Liver (tissue), 9 donors: ENCODE data around the gene NOP14. TPM values are rescaled to one million over a fixed set of nuclear protein-coding genes. Genes with fewer than 3 reads are reported as not detected.

ENCODE experiments used
- DNase-seq: peaks from one replicate; pipeline ENCODE4 v3.0.0-alpha.2; 2017; ENCODE audit warnings: low spot score
- H3K27ac ChIP-seq, 2 donors: one replicate each; pipeline ENCODE4 v1.7.0; 2013; ENCODE audit warnings: inconsistent platforms in 2 of 2, low read length in 2 of 2, control low read depth in 1 of 2, low read depth in 1 of 2, mild to moderate bottlenecking in 1 of 2
- H3K27me3 ChIP-seq, 4 donors: one replicate each; pipeline versions ENCODE4 v1.6.1 to v1.7.0; 2013; ENCODE audit warnings: low read length in 3 of 4, inconsistent platforms in 1 of 4, mild to moderate bottlenecking in 1 of 4, moderate library complexity in 1 of 4; ENCODE audit not compliant: control insufficient read depth in 4 of 4, insufficient read depth in 4 of 4
- H3K36me3 ChIP-seq, 4 donors: one replicate each; pipeline versions ENCODE4 v1.6.1 to v1.7.0; 2013; ENCODE audit warnings: low read length in 3 of 4, mild to moderate bottlenecking in 3 of 4, low read depth in 1 of 4, moderate library complexity in 1 of 4; ENCODE audit not compliant: control insufficient read depth in 4 of 4, insufficient read depth in 3 of 4
- H3K4me1 ChIP-seq, 4 donors: one replicate each; pipeline versions ENCODE4 v1.6.1 to v1.7.0; 2013; ENCODE audit warnings: low read length in 3 of 4, mild to moderate bottlenecking in 3 of 4, moderate library complexity in 1 of 4; ENCODE audit not compliant: control insufficient read depth in 4 of 4, insufficient read depth in 4 of 4
- H3K4me3 ChIP-seq, 3 donors: one replicate each; pipeline versions ENCODE4 v1.6.1 to v1.7.0; 2013; ENCODE audit warnings: low read length in 3 of 3, control low read depth in 1 of 3, low read depth in 1 of 3, mild to moderate bottlenecking in 1 of 3
- H3K9ac ChIP-seq, 2 donors: one replicate each; pipeline ENCODE4 v1.7.0; 2013; ENCODE audit warnings: low read length in 2 of 2, mild to moderate bottlenecking in 2 of 2, moderate library complexity in 2 of 2, control low read depth in 1 of 2, low read depth in 1 of 2
- H3K9me3 ChIP-seq, 4 donors: one replicate each; pipeline versions ENCODE4 v1.6.1 to v1.7.0; 2013; ENCODE audit warnings: low read length in 3 of 4; ENCODE audit not compliant: control insufficient read depth in 4 of 4
- ATF3 ChIP-seq: IDR thresholded peaks from 2 replicates; pipeline ENCODE4 v1.6.1; 2016; ENCODE audit warnings: antibody characterized with exemption
- CTCF ChIP-seq: fragments of 150-350 bp; IDR thresholded peaks from 2 replicates; pipeline ENCODE4 v1.5.1; 2017; ENCODE audit warnings: improper control_type of control experiment, low read depth, low read length; ENCODE audit not compliant: missing input control
- EGR1 ChIP-seq, 2 donors: IDR thresholded peaks; 2 replicates each; pipeline ENCODE4 v1.6.1; 2016 to 2018; ENCODE audit warnings: antibody characterized with exemption in 2 of 2, low read depth in 2 of 2
- FOXA1 ChIP-seq: IDR thresholded peaks from 2 replicates; pipeline ENCODE4 v1.6.1; 2016; ENCODE audit warnings: antibody characterized with exemption
- FOXA2 ChIP-seq: IDR thresholded peaks from 2 replicates; pipeline ENCODE4 v1.6.1; 2016; ENCODE audit warnings: antibody characterized with exemption
- GABPA ChIP-seq, 2 donors: IDR thresholded peaks in 1 of 2; conservative IDR thresholded peaks in 1 of 2; 2 replicates each; pipeline ENCODE4 v1.6.1; 2016; ENCODE audit warnings: antibody characterized with exemption in 2 of 2, mild to moderate bottlenecking in 1 of 2, moderate library complexity in 1 of 2
- HNF4A ChIP-seq, 2 donors: conservative IDR thresholded peaks; 2 replicates each; pipeline ENCODE4 v1.6.1; 2016; ENCODE audit warnings: antibody characterized with exemption in 2 of 2, mild to moderate bottlenecking in 2 of 2
- HNF4G ChIP-seq: IDR thresholded peaks from 2 replicates; pipeline ENCODE4 v1.6.1; 2016; ENCODE audit warnings: antibody characterized with exemption
- JUND ChIP-seq, 2 donors: IDR thresholded peaks; 2 replicates each; pipeline ENCODE4 v1.6.1; 2016; ENCODE audit warnings: antibody characterized with exemption in 2 of 2
- MAX ChIP-seq: IDR thresholded peaks from 2 replicates; pipeline ENCODE4 v1.6.1; 2016; ENCODE audit warnings: antibody characterized with exemption
- NR2F2 ChIP-seq: IDR thresholded peaks from 2 replicates; pipeline ENCODE4 v1.6.1; 2016; ENCODE audit warnings: antibody characterized with exemption
- RAD21 ChIP-seq, 2 donors: IDR thresholded peaks; 2 replicates each; pipeline ENCODE4 v1.6.1; 2016; ENCODE audit warnings: antibody characterized with exemption in 2 of 2, mild to moderate bottlenecking in 2 of 2
- REST ChIP-seq: IDR thresholded peaks from 2 replicates; pipeline ENCODE4 v1.6.1; 2016; ENCODE audit warnings: antibody characterized with exemption, mild to moderate bottlenecking
- SP1 ChIP-seq: IDR thresholded peaks from 2 replicates; pipeline ENCODE4 v1.6.1; 2018; ENCODE audit warnings: antibody characterized with exemption, mild to moderate bottlenecking
- TAF1 ChIP-seq: conservative IDR thresholded peaks from 2 replicates; pipeline ENCODE4 v1.6.1; 2016; ENCODE audit warnings: antibody characterized with exemption, mild to moderate bottlenecking
- YY1 ChIP-seq: IDR thresholded peaks from 2 replicates; pipeline ENCODE4 v1.6.1; 2016; ENCODE audit warnings: antibody characterized with exemption, mild to moderate bottlenecking
- ZBTB33 ChIP-seq: IDR thresholded peaks from 2 replicates; pipeline ENCODE4 v1.6.1; 2016; ENCODE audit warnings: antibody characterized with exemption
- WGBS: extraction: QIAGEN DNeasy Blood & Tissue Kit; methylation state at CpG from one replicate; pipeline ENCODE4 v1.1.7; 2013; 5-methylcytosine and 5-hydroxymethylcytosine counted together
- polyA plus RNA-seq, 2 donors: library from polyadenylated mRNA; stranded (reverse) in 1 of 2; unstranded in 1 of 2; fragments of 200-250 nt in 1 of 2; fragments of >200 nt in 1 of 2; fragmentation: Nextera tagmentation in 1 of 2; extraction: Ambion mirVana in 1 of 2; gene quantifications; one replicate each; pipeline versions ENCODE4 v1.2.1 to v1.2.3, GENCODE V29; 2013 to 2015
- total RNA-seq, 2 donors: library from RNA; depleted of rRNA; stranded (reverse); fragments of >200 nt; gene quantifications; one replicate each; pipeline ENCODE4 v1.2.3, GENCODE V29; 2014
- donor health status: healthy.
- donor health status: healthy.
- donor health status: healthy.
- donor health status: healthy.
- donor health status: healthy.

NOP14 gene
- total and polyA plus RNA-seq, 4 donors, result 10.5 to 22.9 (median 14.4) TPM

GRCh38 chr4:2995546-2996265 lies 32.5 kb upstream of the NOP14 start:
- no peak overlapping the region for H3K9ac ChIP-seq
- WGBS, result 92% methylated on average over 4 of the region's 4 CpGs
- H3K4me1 ChIP-seq, result no peaks in the 10 kb centered on the region
- DNase-seq, result no peak
- H3K9me3 ChIP-seq, result no peaks in the 10 kb centered on the region
- no peaks in the 10 kb centered on the region for H3K27me3 ChIP-seq
- TF ChIP-seq MAX (no peak), HNF4G (no peak), CTCF (no peak), ATF3 (no peak), SP1 (no peak), GABPA (IDR thresholded peaks at IDR 0.05 in 1 of 2, conservative IDR thresholded peaks at IDR 0.05 in 1 of 2) (no peak), ZBTB33 (no peak), EGR1 (IDR thresholded peaks at IDR 0.05; ENCODE audit: low read depth in 2 of 2) (no peak), HNF4A (conservative IDR thresholded peaks at IDR 0.05) (no peak)
- no peak overlapping the region for H3K27ac ChIP-seq
- no peak overlapping the region for H3K4me3 ChIP-seq
- H3K36me3 ChIP-seq, result no peaks in the 10 kb centered on the region

GRCh38 chr4:2994917-2995316 lies 31.7 kb upstream of the NOP14 start:
- no peaks in the 10 kb centered on the region for H3K36me3 ChIP-seq
- no peaks in the 10 kb centered on the region for H3K9me3 ChIP-seq
- no peak for TF ChIP-seq JUND (IDR thresholded peaks at IDR 0.05)
- TF ChIP-seq NR2F2, result no peak
- TF ChIP-seq MAX, result no peak
- no peak for TF ChIP-seq TAF1
- no peak for TF ChIP-seq HNF4A (conservative IDR thresholded peaks at IDR 0.05)
- TF ChIP-seq YY1, result no peak
- no peak for TF ChIP-seq FOXA2
- TF ChIP-seq ATF3, result no peak
- no peak for TF ChIP-seq GABPA (IDR thresholded peaks at IDR 0.05 in 1 of 2, conservative IDR thresholded peaks at IDR 0.05 in 1 of 2)
- no peak for TF ChIP-seq RAD21 (IDR thresholded peaks at IDR 0.05)
- no peak for TF ChIP-seq CTCF
- no peak for TF ChIP-seq HNF4G
- no peak for TF ChIP-seq EGR1 (IDR thresholded peaks at IDR 0.05; ENCODE audit: low read depth in 2 of 2)
- TF ChIP-seq REST, result no peak
- no peak for TF ChIP-seq ZBTB33
- no peak for TF ChIP-seq FOXA1
- no peaks in the 10 kb centered on the region for H3K4me1 ChIP-seq
- H3K4me3 ChIP-seq, result no peak overlapping the region
- no peak for DNase-seq
- H3K27ac ChIP-seq, result no peak overlapping the region
- no peaks in the 10 kb centered on the region for H3K27me3 ChIP-seq
- 96% methylated on average over 4 of the region's 4 CpGs for WGBS
- H3K9ac ChIP-seq, result no peak overlapping the region
